HepG2 (cell line): ENCODE results near the gene KDM4F. TPM values are rescaled to one million over a fixed set of nuclear protein-coding genes. Genes with fewer than 3 reads are reported as not detected.

Source experiments
- CHCHD3 ChIP-seq: sonication (generic); formaldehyde crosslinking; IDR thresholded peaks from 2 replicates; pipeline ENCODE4 v1.8.0; 2022; ENCODE audit warnings: mild to moderate bottlenecking, missing genetic modification reagents, moderate library complexity
- ZNF562 ChIP-seq: sonication (generic); formaldehyde crosslinking; IDR thresholded peaks from 2 replicates; pipeline ENCODE4 v1.8.0; 2022; ENCODE audit warnings: missing genetic modification reagents, borderline replicate concordance
- polyA plus RNA-seq, 8 experiments: library from polyadenylated mRNA; depleted of rRNA in 3 of 8; stranded (reverse) in 7 of 8; unstranded in 1 of 8; fragments of >200 nt; fragmentation: Illumina TruSeq in 4 of 8; extraction: Trizol in 4 of 8; gene quantifications; 2 replicates each; pipeline versions ENCODE4 v1.2.1 to v1.2.3, GENCODE V29; 2011 to 2016; ENCODE audit warnings: low read depth in 4 of 8, missing spikeins in 1 of 8, mixed read lengths in 1 of 8; ENCODE audit not compliant: insufficient read depth in 1 of 8
- total RNA-seq, 5 experiments: library from RNA; depleted of rRNA; stranded (reverse); fragments of >200 nt; fragmentation: Illumina TruSeq; extraction: Trizol; gene quantifications; 2 replicates each; pipeline ENCODE4 v1.2.3, GENCODE V29; 2016; ENCODE audit warnings: low read depth in 1 of 5
- TF ChIP-seq, protein P1 (sequence below): fragments of 450-650 bp; IDR thresholded peaks from 2 replicates; pipeline ENCODE4 v1.6.1; 2017; ENCODE audit warnings: mild to moderate bottlenecking
- TF ChIP-seq, protein P2 (sequence below): sonication (generic); formaldehyde crosslinking; IDR thresholded peaks from 2 replicates; pipeline ENCODE4 v1.8.0; 2022; ENCODE audit warnings: mild to moderate bottlenecking, missing genetic modification reagents
- TF ChIP-seq, protein P3 (sequence below): sonication (generic); formaldehyde crosslinking; IDR thresholded peaks from 2 replicates; pipeline ENCODE4 v1.4.0; 2020; ENCODE audit warnings: missing genetic modification reagents, borderline replicate concordance

Gene KDM4F
- total and polyA plus RNA-seq, 2 of the 13 experiments (the other 11 are each of a cell fraction or from before 2014, with no cell fraction given), result not detected

DNA sequence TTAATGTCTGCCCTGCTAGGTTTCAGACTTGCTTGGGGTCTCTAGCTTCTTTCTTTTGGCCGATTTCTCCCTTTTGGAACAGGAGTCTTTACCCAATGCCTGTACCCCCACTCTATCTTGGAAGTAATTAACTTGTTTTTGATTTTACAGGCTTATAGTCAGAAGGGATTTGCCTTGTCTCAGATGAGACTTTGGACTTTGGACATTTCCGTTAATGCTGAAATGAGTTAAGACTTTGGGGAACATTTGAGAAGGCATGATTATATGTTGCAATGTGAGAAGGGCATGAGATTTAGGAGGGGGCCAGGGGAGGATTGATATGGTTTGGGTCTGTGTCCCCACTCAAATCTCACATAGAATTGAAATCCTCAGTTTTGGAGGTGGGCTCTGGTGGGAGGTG, 5.1 kb downstream of the KDM4F start (continued):
- TF ChIP-seq ZNF562 (CRISPR knock-in tag) (no peak), CHCHD3 (no peak)
- TF ChIP-seq, protein P1, sequence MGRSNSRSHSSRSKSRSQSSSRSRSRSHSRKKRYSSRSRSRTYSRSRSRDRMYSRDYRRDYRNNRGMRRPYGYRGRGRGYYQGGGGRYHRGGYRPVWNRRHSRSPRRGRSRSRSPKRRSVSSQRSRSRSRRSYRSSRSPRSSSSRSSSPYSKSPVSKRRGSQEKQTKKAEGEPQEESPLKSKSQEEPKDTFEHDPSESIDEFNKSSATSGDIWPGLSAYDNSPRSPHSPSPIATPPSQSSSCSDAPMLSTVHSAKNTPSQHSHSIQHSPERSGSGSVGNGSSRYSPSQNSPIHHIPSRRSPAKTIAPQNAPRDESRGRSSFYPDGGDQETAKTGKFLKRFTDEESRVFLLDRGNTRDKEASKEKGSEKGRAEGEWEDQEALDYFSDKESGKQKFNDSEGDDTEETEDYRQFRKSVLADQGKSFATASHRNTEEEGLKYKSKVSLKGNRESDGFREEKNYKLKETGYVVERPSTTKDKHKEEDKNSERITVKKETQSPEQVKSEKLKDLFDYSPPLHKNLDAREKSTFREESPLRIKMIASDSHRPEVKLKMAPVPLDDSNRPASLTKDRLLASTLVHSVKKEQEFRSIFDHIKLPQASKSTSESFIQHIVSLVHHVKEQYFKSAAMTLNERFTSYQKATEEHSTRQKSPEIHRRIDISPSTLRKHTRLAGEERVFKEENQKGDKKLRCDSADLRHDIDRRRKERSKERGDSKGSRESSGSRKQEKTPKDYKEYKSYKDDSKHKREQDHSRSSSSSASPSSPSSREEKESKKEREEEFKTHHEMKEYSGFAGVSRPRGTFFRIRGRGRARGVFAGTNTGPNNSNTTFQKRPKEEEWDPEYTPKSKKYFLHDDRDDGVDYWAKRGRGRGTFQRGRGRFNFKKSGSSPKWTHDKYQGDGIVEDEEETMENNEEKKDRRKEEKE, result no peak
- TF ChIP-seq, protein P2, sequence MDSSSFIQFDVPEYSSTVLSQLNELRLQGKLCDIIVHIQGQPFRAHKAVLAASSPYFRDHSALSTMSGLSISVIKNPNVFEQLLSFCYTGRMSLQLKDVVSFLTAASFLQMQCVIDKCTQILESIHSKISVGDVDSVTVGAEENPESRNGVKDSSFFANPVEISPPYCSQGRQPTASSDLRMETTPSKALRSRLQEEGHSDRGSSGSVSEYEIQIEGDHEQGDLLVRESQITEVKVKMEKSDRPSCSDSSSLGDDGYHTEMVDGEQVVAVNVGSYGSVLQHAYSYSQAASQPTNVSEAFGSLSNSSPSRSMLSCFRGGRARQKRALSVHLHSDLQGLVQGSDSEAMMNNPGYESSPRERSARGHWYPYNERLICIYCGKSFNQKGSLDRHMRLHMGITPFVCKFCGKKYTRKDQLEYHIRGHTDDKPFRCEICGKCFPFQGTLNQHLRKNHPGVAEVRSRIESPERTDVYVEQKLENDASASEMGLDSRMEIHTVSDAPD, result no peak
- TF ChIP-seq, protein P3, sequence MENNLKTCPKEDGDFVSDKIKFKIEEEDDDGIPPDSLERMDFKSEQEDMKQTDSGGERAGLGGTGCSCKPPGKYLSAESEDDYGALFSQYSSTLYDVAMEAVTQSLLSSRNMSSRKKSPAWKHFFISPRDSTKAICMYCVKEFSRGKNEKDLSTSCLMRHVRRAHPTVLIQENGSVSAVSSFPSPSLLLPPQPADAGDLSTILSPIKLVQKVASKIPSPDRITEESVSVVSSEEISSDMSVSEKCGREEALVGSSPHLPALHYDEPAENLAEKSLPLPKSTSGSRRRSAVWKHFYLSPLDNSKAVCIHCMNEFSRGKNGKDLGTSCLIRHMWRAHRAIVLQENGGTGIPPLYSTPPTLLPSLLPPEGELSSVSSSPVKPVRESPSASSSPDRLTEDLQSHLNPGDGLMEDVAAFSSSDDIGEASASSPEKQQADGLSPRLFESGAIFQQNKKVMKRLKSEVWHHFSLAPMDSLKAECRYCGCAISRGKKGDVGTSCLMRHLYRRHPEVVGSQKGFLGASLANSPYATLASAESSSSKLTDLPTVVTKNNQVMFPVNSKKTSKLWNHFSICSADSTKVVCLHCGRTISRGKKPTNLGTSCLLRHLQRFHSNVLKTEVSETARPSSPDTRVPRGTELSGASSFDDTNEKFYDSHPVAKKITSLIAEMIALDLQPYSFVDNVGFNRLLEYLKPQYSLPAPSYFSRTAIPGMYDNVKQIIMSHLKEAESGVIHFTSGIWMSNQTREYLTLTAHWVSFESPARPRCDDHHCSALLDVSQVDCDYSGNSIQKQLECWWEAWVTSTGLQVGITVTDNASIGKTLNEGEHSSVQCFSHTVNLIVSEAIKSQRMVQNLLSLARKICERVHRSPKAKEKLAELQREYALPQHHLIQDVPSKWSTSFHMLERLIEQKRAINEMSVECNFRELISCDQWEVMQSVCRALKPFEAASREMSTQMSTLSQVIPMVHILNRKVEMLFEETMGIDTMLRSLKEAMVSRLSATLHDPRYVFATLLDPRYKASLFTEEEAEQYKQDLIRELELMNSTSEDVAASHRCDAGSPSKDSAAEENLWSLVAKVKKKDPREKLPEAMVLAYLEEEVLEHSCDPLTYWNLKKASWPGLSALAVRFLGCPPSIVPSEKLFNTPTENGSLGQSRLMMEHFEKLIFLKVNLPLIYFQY (CRISPR knock-in tag), result no peak
